ENCODE results near the gene CFAP52. TPM values are rescaled to one million over a fixed set of nuclear protein-coding genes. Genes with fewer than 3 reads are reported as not detected.

Gene CFAP52
- total and polyA plus RNA-seq, 2 of the 13 experiments (the other 11 are each of a cell fraction or from before 2014, with no cell fraction given), result not detected

- in situ Hi-C loops (cut with HindIII; ENCODE audit: extremely low pct_ligation_motif_present, low pct_unique_long_range_greater_than_20kb) (no loop called here), intact Hi-C loops (cut with micrococcal nuclease; ENCODE audit: unreplicated experiment) (loop anchor here (5.0 to 10.0 kb wide), 2 partner anchors 72 to 81 kb away; partner anchors contain the start of genes CFAP52 and STX8)
- Histone ChIP-seq H3K9me3 (ENCODE audit: low read length) (no peaks in the 10 kb centered on the region), H4K20me1 (ENCODE audit: insufficient read depth, low read length) (no peaks in the 10 kb centered on the region), H3K79me2 (ENCODE audit: insufficient read depth, low read length) (no peaks in the 10 kb centered on the region), H3K4me1 (ENCODE audit: insufficient read depth, low read length) (peaks cover 47% of the 10 kb centered on the region), H3K4me3 (replicated peaks in 1 of 3; ENCODE audit: insufficient read depth in 1 of 3, low read depth in 2 of 3, low read length in 3 of 3) (peak overlapping the region; percentile 48 to 84 (median 62); a peak in 4 of 6 replicates), H2AFZ (ENCODE audit: low read length) (no peak overlapping the region), H3K9ac (ENCODE audit: insufficient read depth, low read depth, low read length) (no peak overlapping the region), H3K27ac (ENCODE audit: extremely low read length, insufficient read depth, low read length) (no peak overlapping the region), H3K4me2 (ENCODE audit: low read depth, low read length) (peak overlapping the region; percentile 91), H3K27me3 (ENCODE audit: control insufficient read depth in 1 of 2, insufficient read depth in 2 of 2, low read length in 2 of 2) (peaks cover 0 to 6% of the 10 kb centered on the region in 2 experiments; a peak in 2 of 5 replicates), H3K36me3 (replicated peaks in 1 of 2; ENCODE audit: control insufficient read depth in 1 of 2, insufficient read depth in 2 of 2, low read length in 2 of 2) (no peaks in the 10 kb centered on the region)
- FAIRE-seq (no peak), ATAC-seq (no peak), DNase-seq (ENCODE audit: low spot score) (no peak)
- no peak for TF ChIP-seq ZBTB10 (CRISPR knock-in tag; IDR thresholded peaks at IDR 0.05; ENCODE audit: borderline replicate concordance)
- TF ChIP-seq ZNF883 (CRISPR knock-in tag; IDR thresholded peaks at IDR 0.05; ENCODE audit: not compliant biosample characterization), result no peak
- CTCF ChIA-PET (ENCODE audit: low intra/inter-chr PET ratio, low total read pairs), result interaction anchor here (1.8 kb wide), 1 partner anchor 79 kb away, joined by 3 read pairs; no protein-coding TSS in a partner anchor
- POLR2A ChIA-PET, result no interaction called here
- TSS peak; percentile 54 for BruUV-seq (replicated peaks)
- 63% methylated on average over 8 of the region's 8 CpGs for WGBS (ENCODE audit: low lambda C conversion rate)
Observed at GRCh38 chr17:9646546-9646885, 70.1 kb downstream of the CFAP52 start.

- no peak for DNase-seq (ENCODE audit: low spot score)
- intact Hi-C loops (cut with micrococcal nuclease; ENCODE audit: unreplicated experiment) (loop anchor here (5.0 to 10.0 kb wide), 2 partner anchors 72 to 80 kb away; partner anchors contain the start of genes CFAP52 and STX8), in situ Hi-C loops (cut with HindIII; ENCODE audit: extremely low pct_ligation_motif_present, low pct_unique_long_range_greater_than_20kb) (no loop called here)
- Histone ChIP-seq H3K27me3 (ENCODE audit: control insufficient read depth in 1 of 2, insufficient read depth in 2 of 2, low read length in 2 of 2) (peaks cover 0 to 6% of the 10 kb centered on the region in 2 experiments; a peak in 2 of 5 replicates), H3K79me2 (ENCODE audit: insufficient read depth, low read length) (no peaks in the 10 kb centered on the region), H3K9me3 (ENCODE audit: low read length) (no peaks in the 10 kb centered on the region), H3K27ac (ENCODE audit: extremely low read length, insufficient read depth, low read length) (no peak overlapping the region), H3K9ac (ENCODE audit: insufficient read depth, low read depth, low read length) (no peak overlapping the region), H3K4me2 (ENCODE audit: low read depth, low read length) (peak overlapping the region; percentile 91; the same call in 1 of the 2 replicates), H4K20me1 (ENCODE audit: insufficient read depth, low read length) (no peaks in the 10 kb centered on the region), H3K36me3 (replicated peaks in 1 of 2; ENCODE audit: control insufficient read depth in 1 of 2, insufficient read depth in 2 of 2, low read length in 2 of 2) (no peaks in the 10 kb centered on the region), H2AFZ (ENCODE audit: low read length) (no peak overlapping the region), H3K4me1 (ENCODE audit: insufficient read depth, low read length) (peaks cover 47% of the 10 kb centered on the region), H3K4me3 (replicated peaks in 1 of 3; ENCODE audit: insufficient read depth in 1 of 3, low read depth in 2 of 3, low read length in 3 of 3) (no peak overlapping the region)
- ChIA-PET POLR2A (no interaction called here), CTCF (ENCODE audit: low intra/inter-chr PET ratio, low total read pairs) (no interaction called here)
- ATAC-seq, result no peak
- no peak for TF ChIP-seq CREM (IDR thresholded peaks at IDR 0.05)
- no peak for TF ChIP-seq CREM (CRISPR knock-in tag; IDR thresholded peaks at IDR 0.05)
- TF ChIP-seq STAT5B (CRISPR knock-in tag; IDR thresholded peaks at IDR 0.05), result no peak
- TF ChIP-seq ZNF124 (CRISPR knock-in tag; IDR thresholded peaks at IDR 0.05), result no peak
- TF ChIP-seq ZNF205 (CRISPR knock-in tag; IDR thresholded peaks at IDR 0.05), result no peak
- WGBS (ENCODE audit: low lambda C conversion rate), result 74% methylated on average over 4 of the region's 4 CpGs
- no peak for FAIRE-seq
- BruUV-seq (replicated peaks), result no TSS peak
Observed at GRCh38 chr17:9647014-9647413, 70.6 kb downstream of the CFAP52 start.
